H9 (cell line): Measurements from ENCODE around the gene TSPAN4. TPM values are rescaled to one million over a fixed set of nuclear protein-coding genes. Genes with fewer than 3 reads are reported as not detected.

Source experiments
- DNase-seq: peaks from one replicate; pipeline ENCODE4 v3.0.0-alpha.2; 2017
- H2AFZ ChIP-seq: one replicate; pipeline ENCODE4 v1.6.1; 2013; ENCODE audit warnings: mild to moderate bottlenecking, low read length, control low read depth, moderate library complexity
- H2AK5ac ChIP-seq: 2 replicates; pipeline ENCODE4 v1.6.1; 2013; ENCODE audit warnings: low read length, control low read depth, mixed read lengths; ENCODE audit not compliant: insufficient read length
- H2BK120ac ChIP-seq: one replicate; pipeline ENCODE4 v1.6.1; 2013; ENCODE audit warnings: low read depth, mild to moderate bottlenecking, low read length, control low read depth, inconsistent platforms; ENCODE audit not compliant: poor library complexity, severe bottlenecking
- H2BK12ac ChIP-seq: 2 replicates; pipeline ENCODE4 v1.6.1; 2013; ENCODE audit warnings: low read length, control low read depth, mixed read lengths, low read depth; ENCODE audit not compliant: insufficient read length
- H2BK15ac ChIP-seq: 2 replicates; pipeline ENCODE4 v1.6.1; 2013; ENCODE audit warnings: low read depth, low read length, control low read depth
- H2BK20ac ChIP-seq: one replicate; pipeline ENCODE4 v1.6.1; 2013; ENCODE audit warnings: low read depth, mild to moderate bottlenecking, low read length, control low read depth, inconsistent platforms; ENCODE audit not compliant: poor library complexity, severe bottlenecking
- H2BK5ac ChIP-seq: 2 replicates; pipeline ENCODE4 v1.6.1; 2013; ENCODE audit warnings: low read length, control low read depth, mixed read lengths; ENCODE audit not compliant: insufficient read length
- H3K14ac ChIP-seq: 2 replicates; pipeline ENCODE4 v1.6.1; 2013; ENCODE audit warnings: low read length, control low read depth; ENCODE audit not compliant: insufficient read depth
- H3K18ac ChIP-seq: 2 replicates; pipeline ENCODE4 v1.6.1; 2013; ENCODE audit warnings: low read depth, mild to moderate bottlenecking, mixed read lengths, low read length, control low read depth; ENCODE audit not compliant: insufficient read length
- H3K23ac ChIP-seq: 2 replicates; pipeline ENCODE4 v1.6.1; 2013; ENCODE audit warnings: low read length, control low read depth, mixed read lengths, low read depth; ENCODE audit not compliant: insufficient read length
- H3K23me2 ChIP-seq: 2 replicates; pipeline ENCODE4 v1.6.1; 2013; ENCODE audit warnings: low read depth, mild to moderate bottlenecking, mixed read lengths, low read length, control low read depth; ENCODE audit not compliant: insufficient read length, poor library complexity, severe bottlenecking
- H3K27ac ChIP-seq: 2 replicates; pipeline ENCODE4 v1.5.1; 2013; ENCODE audit warnings: low read length, control low read depth, mixed read lengths, low read depth; ENCODE audit not compliant: insufficient read length
- H3K27me3 ChIP-seq: 2 replicates; pipeline ENCODE4 v1.6.1; 2013; ENCODE audit warnings: low read length, control low read depth, inconsistent platforms; ENCODE audit not compliant: insufficient read depth
- H3K4ac ChIP-seq: 2 replicates; pipeline ENCODE4 v1.6.1; 2013; ENCODE audit warnings: low read depth, mild to moderate bottlenecking, control low read depth, inconsistent platforms, low read length, moderate library complexity
- H3K4me1 ChIP-seq: 2 replicates; pipeline ENCODE4 v1.6.1; 2013; ENCODE audit warnings: low read length, control low read depth, inconsistent platforms; ENCODE audit not compliant: insufficient read depth
- H3K4me2 ChIP-seq: 2 replicates; pipeline ENCODE4 v1.6.1; 2013; ENCODE audit warnings: low read length, control low read depth, mixed read lengths; ENCODE audit not compliant: insufficient read length, insufficient read depth
- H3K56ac ChIP-seq: 2 replicates; pipeline ENCODE4 v1.6.1; 2013; ENCODE audit warnings: low read depth, mild to moderate bottlenecking, mixed read lengths, low read length, control low read depth; ENCODE audit not compliant: insufficient read length
- H3K79me1 ChIP-seq: 2 replicates; pipeline ENCODE4 v1.6.1; 2013; ENCODE audit warnings: low read depth, mild to moderate bottlenecking, moderate library complexity, low read length, control low read depth, inconsistent platforms; ENCODE audit not compliant: insufficient read depth, poor library complexity, severe bottlenecking
- H3K79me2 ChIP-seq: 2 replicates; pipeline ENCODE4 v1.6.1; 2013; ENCODE audit warnings: low read length, control low read depth, inconsistent platforms; ENCODE audit not compliant: insufficient read depth
- H3K9ac ChIP-seq: 2 replicates; pipeline ENCODE4 v1.6.1; 2013; ENCODE audit warnings: low read length, control low read depth, mixed read lengths; ENCODE audit not compliant: insufficient read length; ENCODE audit errors: extremely low read depth
- H3K9me3 ChIP-seq: one replicate; pipeline ENCODE4 v1.6.1; 2013; ENCODE audit warnings: low read depth, low read length, inconsistent platforms; ENCODE audit not compliant: control insufficient read depth
- H3T11ph ChIP-seq: one replicate; pipeline ENCODE4 v1.6.1; 2013; ENCODE audit warnings: mild to moderate bottlenecking, low read length, control low read depth, inconsistent platforms
- H4K20me1 ChIP-seq: one replicate; pipeline ENCODE4 v1.6.1; 2013; ENCODE audit not compliant: control insufficient read depth, insufficient read length, insufficient read depth
- H4K5ac ChIP-seq: 2 replicates; pipeline ENCODE4 v1.6.1; 2013; ENCODE audit warnings: low read depth, mild to moderate bottlenecking, mixed read lengths, low read length, control low read depth; ENCODE audit not compliant: insufficient read length
- H4K8ac ChIP-seq: replicated peaks from 2 replicates; pipeline ENCODE4 v1.6.1; 2013; ENCODE audit warnings: low read length, control low read depth, mixed read lengths, low read depth; ENCODE audit not compliant: insufficient read length
- H4K91ac ChIP-seq: 2 replicates; pipeline ENCODE4 v1.6.1; 2013; ENCODE audit warnings: low read depth, mild to moderate bottlenecking, moderate library complexity, mixed read lengths, low read length, control low read depth; ENCODE audit not compliant: insufficient read length
- H3K27ac Mint-ChIP-seq, 3 experiments: 2 replicates in 2 of 3; 3 replicates in 1 of 3; pipeline ENCODE4 v1.8.0; 2020 to 2021; ENCODE audit warnings: mixed read lengths in 3 of 3, mild to moderate bottlenecking in 1 of 3, moderate library complexity in 1 of 3
- H3K27me3 Mint-ChIP-seq: 2 replicates; pipeline ENCODE4 v1.8.0; 2021; ENCODE audit warnings: low read depth, mild to moderate bottlenecking, moderate library complexity, mixed read lengths
- H3K36me3 Mint-ChIP-seq, 3 experiments: 2 replicates in 2 of 3; 3 replicates in 1 of 3; pipeline ENCODE4 v1.8.0; 2020 to 2021; ENCODE audit warnings: low read depth in 3 of 3, mixed read lengths in 3 of 3; ENCODE audit not compliant: insufficient read depth in 1 of 3
- H3K4me1 Mint-ChIP-seq, 2 experiments: 2 replicates each; pipeline ENCODE4 v1.8.0; 2020; ENCODE audit warnings: mixed read lengths in 2 of 2
- H3K4me3 Mint-ChIP-seq, 2 experiments: 2 replicates in 1 of 2; 3 replicates in 1 of 2; pipeline ENCODE4 v1.8.0; 2020 to 2021; ENCODE audit warnings: mild to moderate bottlenecking in 2 of 2, mixed read lengths in 2 of 2, moderate library complexity in 1 of 2
- H3K9me3 Mint-ChIP-seq, 2 experiments: 2 replicates in 1 of 2; 3 replicates in 1 of 2; pipeline ENCODE4 v1.8.0; 2020; ENCODE audit warnings: mild to moderate bottlenecking in 2 of 2, mixed read lengths in 2 of 2, moderate library complexity in 1 of 2
- WGBS: extraction: QIAGEN DNeasy Blood & Tissue Kit; methylation state at CpG from one replicate; pipeline ENCODE4 v1.1.7; 2013; ENCODE audit warnings: missing lambda C conversion rate, low lambda C conversion rate, mixed read lengths; ENCODE audit not compliant: insufficient read length; ENCODE audit errors: extremely low coverage; 5-methylcytosine and 5-hydroxymethylcytosine counted together
- total RNA-seq: library from RNA; stranded (reverse); gene quantifications from 2 replicates; pipeline ENCODE4 v1.2.1, GENCODE V29; 2021
- TF ChIP-seq, protein P1 (sequence below): fragments of 200-600 bp; sonication (generic); conservative IDR thresholded peaks from 3 replicates; pipeline ENCODE4 v1.8.0; 2021; ENCODE audit warnings: antibody characterized with exemption, mild to moderate bottlenecking

TSPAN4 gene
- total RNA-seq, 1 experiment from 2014 or later: 64.6 TPM

DNA sequence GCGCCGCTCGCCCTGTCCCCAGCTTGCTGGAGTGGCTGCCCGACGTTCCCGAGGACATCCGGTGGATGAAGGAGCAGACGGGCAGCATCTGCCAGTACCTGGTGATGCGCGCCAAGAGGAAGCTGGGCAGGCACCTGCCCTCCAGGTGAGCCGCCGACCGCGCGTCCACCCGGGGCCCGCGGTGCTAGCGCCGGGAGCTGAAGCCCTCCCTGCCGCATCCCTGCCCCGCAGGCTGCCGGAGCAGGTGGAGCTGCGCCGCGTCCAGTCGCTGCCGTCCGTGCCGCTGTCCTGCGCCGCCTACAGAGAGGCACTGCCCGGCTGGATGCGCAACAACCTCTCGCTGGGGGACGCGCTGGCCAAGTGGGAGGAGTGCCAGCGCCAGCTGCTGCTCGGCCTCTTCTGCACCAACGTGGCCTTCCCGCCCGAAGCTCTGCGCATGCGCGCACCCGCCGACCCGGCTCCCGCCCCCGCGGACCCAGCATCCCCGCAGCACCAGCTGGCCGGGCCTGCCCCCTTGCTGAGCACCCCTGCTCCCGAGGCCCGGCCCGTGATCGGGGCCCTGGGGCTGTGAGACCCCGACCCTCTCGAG, 18.3 kb upstream of the TSPAN4 start:
- H3K56ac ChIP-seq: no peak overlapping the region
- H3K36me3 Mint-ChIP-seq: peaks cover 0 to 26% (median 13%) of the 10 kb centered on the region in 3 experiments
- H3K4me1 ChIP-seq: no peaks in the 10 kb centered on the region; the same call in 1 of the 2 replicates
- no peak overlapping the region for H2BK5ac ChIP-seq
- H4K8ac ChIP-seq: no peak overlapping the region
- H3K14ac ChIP-seq: no peak overlapping the region
- H2BK120ac ChIP-seq: no peak overlapping the region
- H2BK15ac ChIP-seq: no peak overlapping the region
- H3T11ph ChIP-seq: no peak overlapping the region
- H3K79me1 ChIP-seq: no peaks in the 10 kb centered on the region
- H3K9ac ChIP-seq: no peak overlapping the region
- no peaks in the 10 kb centered on the region; a peak in 1 of 5 replicates for H3K9me3 Mint-ChIP-seq
- no peak overlapping the region for H4K5ac ChIP-seq
- H2BK12ac ChIP-seq: no peak overlapping the region
- H3K4ac ChIP-seq: no peak overlapping the region
- H3K23ac ChIP-seq: no peak overlapping the region
- H3K4me1 Mint-ChIP-seq: peaks cover 20 to 31% of the 10 kb centered on the region in 2 experiments
- no peak overlapping the region for H2AK5ac ChIP-seq
- H3K27ac ChIP-seq: no peak overlapping the region
- H3K9me3 ChIP-seq: no peaks in the 10 kb centered on the region
- H2BK20ac ChIP-seq: no peak overlapping the region
- WGBS: no CpG with 5 or more reads among the region's 59 CpGs
- no peak overlapping the region for H3K4me2 ChIP-seq
- TF ChIP-seq, protein P1, sequence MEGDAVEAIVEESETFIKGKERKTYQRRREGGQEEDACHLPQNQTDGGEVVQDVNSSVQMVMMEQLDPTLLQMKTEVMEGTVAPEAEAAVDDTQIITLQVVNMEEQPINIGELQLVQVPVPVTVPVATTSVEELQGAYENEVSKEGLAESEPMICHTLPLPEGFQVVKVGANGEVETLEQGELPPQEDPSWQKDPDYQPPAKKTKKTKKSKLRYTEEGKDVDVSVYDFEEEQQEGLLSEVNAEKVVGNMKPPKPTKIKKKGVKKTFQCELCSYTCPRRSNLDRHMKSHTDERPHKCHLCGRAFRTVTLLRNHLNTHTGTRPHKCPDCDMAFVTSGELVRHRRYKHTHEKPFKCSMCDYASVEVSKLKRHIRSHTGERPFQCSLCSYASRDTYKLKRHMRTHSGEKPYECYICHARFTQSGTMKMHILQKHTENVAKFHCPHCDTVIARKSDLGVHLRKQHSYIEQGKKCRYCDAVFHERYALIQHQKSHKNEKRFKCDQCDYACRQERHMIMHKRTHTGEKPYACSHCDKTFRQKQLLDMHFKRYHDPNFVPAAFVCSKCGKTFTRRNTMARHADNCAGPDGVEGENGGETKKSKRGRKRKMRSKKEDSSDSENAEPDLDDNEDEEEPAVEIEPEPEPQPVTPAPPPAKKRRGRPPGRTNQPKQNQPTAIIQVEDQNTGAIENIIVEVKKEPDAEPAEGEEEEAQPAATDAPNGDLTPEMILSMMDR: no peak
- no peak overlapping the region for H3K27ac Mint-ChIP-seq
- no peaks in the 10 kb centered on the region; the same call in 1 of the 2 replicates for H3K27me3 ChIP-seq
- H3K18ac ChIP-seq: no peak overlapping the region
- H3K4me3 Mint-ChIP-seq: no peak overlapping the region
- H4K20me1 ChIP-seq: no peaks in the 10 kb centered on the region
- peaks cover 16% of the 10 kb centered on the region for H3K23me2 ChIP-seq
- H3K79me2 ChIP-seq: no peaks in the 10 kb centered on the region
- no peak overlapping the region for H2AFZ ChIP-seq
- H3K27me3 Mint-ChIP-seq: peaks cover 18% of the 10 kb centered on the region
- no peak overlapping the region for H4K91ac ChIP-seq
- DNase-seq: no peak
